ENCODE results near the gene IGHMBP2.

IGHMBP2 gene

DNA sequence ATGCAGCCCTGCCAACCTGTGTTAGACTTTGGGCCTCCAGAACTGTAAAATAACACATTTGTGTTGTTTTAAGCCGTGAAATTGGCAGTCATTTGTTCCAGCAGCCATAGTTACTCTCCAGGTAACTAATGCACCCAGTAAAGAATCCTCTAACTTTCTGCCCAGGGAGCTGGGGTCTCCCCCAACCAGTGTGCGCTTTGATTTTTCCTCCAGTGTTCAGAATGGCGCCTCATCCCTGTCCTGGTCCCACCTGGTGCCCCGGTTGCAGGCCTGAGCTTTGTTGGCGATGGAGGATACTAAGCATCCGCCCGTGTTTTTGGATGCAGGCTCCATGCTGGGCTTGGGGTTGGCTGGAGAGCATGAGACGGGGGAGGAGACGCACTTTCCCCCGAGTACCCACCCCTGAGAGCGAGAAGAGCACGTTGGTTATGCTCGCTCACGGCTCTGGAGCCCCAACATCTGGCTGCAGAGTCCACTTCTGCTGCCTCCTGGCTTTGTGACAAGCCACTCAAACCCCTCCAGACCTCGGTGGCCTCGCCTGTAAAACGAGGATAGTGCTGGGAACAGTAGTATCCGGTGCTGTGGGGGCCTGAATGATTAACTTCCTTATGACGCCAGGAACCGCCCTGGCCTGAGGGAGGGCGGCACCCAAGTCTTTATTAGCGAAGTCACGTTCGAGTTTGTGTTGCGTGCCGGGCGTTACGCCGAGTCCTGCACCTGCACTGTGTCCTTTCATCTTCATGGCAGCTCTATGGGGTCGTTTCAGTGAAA, 51.3 kb downstream of the IGHMBP2 start:
- Histone ChIP-seq H4K20me1 (ENCODE audit: control insufficient read depth, insufficient read depth, low read depth, low read length) (no peaks in the 10 kb centered on the region), H3K9me3 (ENCODE audit: control insufficient read depth, insufficient read depth, low read length) (no peaks in the 10 kb centered on the region), H3K27ac (ENCODE audit: low read depth, low read length) (no peak overlapping the region), H3F3A (ENCODE audit: control insufficient read depth, insufficient read depth) (no peaks in the 10 kb centered on the region), H3K4me3 (ENCODE audit: low read length) (no peak overlapping the region), H3K4me2 (ENCODE audit: low read length) (no peak overlapping the region), H3K36me3 (ENCODE audit: control insufficient read depth, low read length) (no peaks in the 10 kb centered on the region), H3K79me2 (ENCODE audit: control insufficient read depth, low read length) (no peaks in the 10 kb centered on the region), H3K27me3 (ENCODE audit: control insufficient read depth, low read length) (no peaks in the 10 kb centered on the region), H3K4me1 (ENCODE audit: control insufficient read depth, low read length) (no peaks in the 10 kb centered on the region), H3K9me2 (replicated peaks; ENCODE audit: control insufficient read depth, low read length) (no peaks in the 10 kb centered on the region)
- TF ChIP-seq, protein P1, sequence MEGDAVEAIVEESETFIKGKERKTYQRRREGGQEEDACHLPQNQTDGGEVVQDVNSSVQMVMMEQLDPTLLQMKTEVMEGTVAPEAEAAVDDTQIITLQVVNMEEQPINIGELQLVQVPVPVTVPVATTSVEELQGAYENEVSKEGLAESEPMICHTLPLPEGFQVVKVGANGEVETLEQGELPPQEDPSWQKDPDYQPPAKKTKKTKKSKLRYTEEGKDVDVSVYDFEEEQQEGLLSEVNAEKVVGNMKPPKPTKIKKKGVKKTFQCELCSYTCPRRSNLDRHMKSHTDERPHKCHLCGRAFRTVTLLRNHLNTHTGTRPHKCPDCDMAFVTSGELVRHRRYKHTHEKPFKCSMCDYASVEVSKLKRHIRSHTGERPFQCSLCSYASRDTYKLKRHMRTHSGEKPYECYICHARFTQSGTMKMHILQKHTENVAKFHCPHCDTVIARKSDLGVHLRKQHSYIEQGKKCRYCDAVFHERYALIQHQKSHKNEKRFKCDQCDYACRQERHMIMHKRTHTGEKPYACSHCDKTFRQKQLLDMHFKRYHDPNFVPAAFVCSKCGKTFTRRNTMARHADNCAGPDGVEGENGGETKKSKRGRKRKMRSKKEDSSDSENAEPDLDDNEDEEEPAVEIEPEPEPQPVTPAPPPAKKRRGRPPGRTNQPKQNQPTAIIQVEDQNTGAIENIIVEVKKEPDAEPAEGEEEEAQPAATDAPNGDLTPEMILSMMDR (IDR thresholded peaks at IDR 0.05; ENCODE audit: low read depth, low read length, poor library complexity, severe bottlenecking): no peak
- TF ChIP-seq EZH2phosphoT487 (IDR thresholded peaks at IDR 0.05; ENCODE audit: borderline replicate concordance, low read length): no peak

DNA sequence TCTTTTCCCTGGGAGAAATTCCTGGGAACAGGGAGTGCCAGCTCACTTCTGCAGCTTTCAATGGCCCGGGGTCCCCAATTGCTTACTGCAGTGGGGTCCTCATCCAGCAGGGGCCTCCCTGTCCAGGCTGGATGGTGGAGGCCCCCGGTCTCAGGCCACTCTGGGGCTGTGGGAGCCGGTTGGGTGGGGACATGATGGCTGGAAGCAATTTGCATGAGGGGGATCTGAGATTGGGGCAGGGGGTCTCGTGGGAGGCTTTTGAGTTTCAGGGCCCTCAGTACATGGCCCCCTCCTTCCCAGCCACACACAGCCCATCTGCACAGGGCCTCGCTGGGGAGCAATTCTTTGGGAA, 51.9 kb downstream of the IGHMBP2 start:
- H3F3A ChIP-seq (ENCODE audit: control insufficient read depth, insufficient read depth): no peaks in the 10 kb centered on the region

GRCh38 chr11:68956142-68956541, 52.5 kb downstream of the IGHMBP2 start:
- no peaks in the 10 kb centered on the region for H4K20me1 ChIP-seq (ENCODE audit: control insufficient read depth, insufficient read depth, low read depth, low read length)
- H3K27me3 ChIP-seq (ENCODE audit: control insufficient read depth, low read length): no peaks in the 10 kb centered on the region
- no peaks in the 10 kb centered on the region for H3K9me2 ChIP-seq (replicated peaks; ENCODE audit: control insufficient read depth, low read length)
- H3K9me3 ChIP-seq (ENCODE audit: control insufficient read depth, insufficient read depth, low read length): no peaks in the 10 kb centered on the region
- no peak overlapping the region for H3K4me2 ChIP-seq (ENCODE audit: low read length)
- no peak overlapping the region for H3K27ac ChIP-seq (ENCODE audit: low read depth, low read length)
- H3K79me2 ChIP-seq (ENCODE audit: control insufficient read depth, low read length): no peaks in the 10 kb centered on the region
- H3K36me3 ChIP-seq (ENCODE audit: control insufficient read depth, low read length): no peaks in the 10 kb centered on the region
- H3K4me3 ChIP-seq (ENCODE audit: low read length): no peak overlapping the region
- TF ChIP-seq EZH2phosphoT487 (IDR thresholded peaks at IDR 0.05; ENCODE audit: borderline replicate concordance, low read length): no peak
- TF ChIP-seq, protein P1 (IDR thresholded peaks at IDR 0.05; ENCODE audit: low read depth, low read length, poor library complexity, severe bottlenecking): peak; percentile 61
- no peaks in the 10 kb centered on the region for H3K4me1 ChIP-seq (ENCODE audit: control insufficient read depth, low read length)
- H3F3A ChIP-seq (ENCODE audit: control insufficient read depth, insufficient read depth): no peaks in the 10 kb centered on the region

More for the DNA sequence above, 51.9 kb downstream of the IGHMBP2 start:
- Histone ChIP-seq H3K36me3 (ENCODE audit: control insufficient read depth, low read length) (no peaks in the 10 kb centered on the region), H3K27me3 (ENCODE audit: control insufficient read depth, low read length) (no peaks in the 10 kb centered on the region), H3K27ac (ENCODE audit: low read depth, low read length) (no peak overlapping the region), H3K4me3 (ENCODE audit: low read length) (no peak overlapping the region), H3K79me2 (ENCODE audit: control insufficient read depth, low read length) (no peaks in the 10 kb centered on the region), H3K9me2 (replicated peaks; ENCODE audit: control insufficient read depth, low read length) (no peaks in the 10 kb centered on the region), H3K4me1 (ENCODE audit: control insufficient read depth, low read length) (no peaks in the 10 kb centered on the region), H4K20me1 (ENCODE audit: control insufficient read depth, insufficient read depth, low read depth, low read length) (no peaks in the 10 kb centered on the region), H3K4me2 (ENCODE audit: low read length) (no peak overlapping the region), H3K9me3 (ENCODE audit: control insufficient read depth, insufficient read depth, low read length) (no peaks in the 10 kb centered on the region)
- TF ChIP-seq EZH2phosphoT487 (IDR thresholded peaks at IDR 0.05; ENCODE audit: borderline replicate concordance, low read length): no peak
- TF ChIP-seq, protein P1 (IDR thresholded peaks at IDR 0.05; ENCODE audit: low read depth, low read length, poor library complexity, severe bottlenecking): no peak
